ENCODE results near the gene SHF.
A peak's percentile ranks its signal among the peaks of the same experiment; 100 is the strongest.

The SHF gene

DNA sequence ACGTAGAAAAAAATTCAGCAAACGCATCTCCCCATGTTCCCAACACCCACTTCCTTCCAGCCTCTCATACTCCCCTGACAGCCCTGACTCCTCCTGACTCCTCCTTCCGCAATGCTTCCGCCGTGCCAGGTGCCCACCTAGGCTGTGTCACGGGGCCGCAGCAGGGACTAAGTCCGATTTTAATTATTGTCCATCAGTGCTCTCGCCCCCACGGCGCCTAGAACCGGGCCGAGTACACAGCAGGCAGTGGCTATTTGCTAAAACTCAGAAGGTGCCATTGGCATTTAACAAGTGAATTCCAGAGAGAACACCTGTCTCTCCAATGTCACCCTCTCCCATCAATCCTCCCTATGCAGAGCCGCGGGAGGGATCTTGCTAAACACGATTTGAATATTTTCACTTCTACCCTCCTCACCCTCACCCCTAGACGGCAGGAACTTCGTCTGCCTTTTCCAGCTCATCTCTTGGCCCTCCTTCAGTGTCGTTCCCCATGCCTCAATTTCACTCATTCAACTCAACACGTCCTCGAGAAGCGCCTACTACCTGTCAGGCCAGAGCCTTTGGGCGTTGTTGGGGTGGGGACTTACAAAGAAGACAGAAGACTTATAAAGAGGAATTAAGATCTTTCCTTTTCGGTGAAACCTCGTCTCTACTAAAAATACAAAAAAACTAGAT, 11.5 kb upstream of the SHF start:
- peak; percentile 41 for DNase-seq

GRCh38 chr15:45198337-45199135, 10.8 kb upstream of the SHF start:
- peak; percentile 88 for DNase-seq

- no peak for DNase-seq
These were observed 9.7 kb upstream of the SHF start for GRCh38 chr15:45197512-45197911.

GRCh38 chr15:45187578-45187893, 230 bp downstream of the SHF start:
- no peak for DNase-seq

DNA sequence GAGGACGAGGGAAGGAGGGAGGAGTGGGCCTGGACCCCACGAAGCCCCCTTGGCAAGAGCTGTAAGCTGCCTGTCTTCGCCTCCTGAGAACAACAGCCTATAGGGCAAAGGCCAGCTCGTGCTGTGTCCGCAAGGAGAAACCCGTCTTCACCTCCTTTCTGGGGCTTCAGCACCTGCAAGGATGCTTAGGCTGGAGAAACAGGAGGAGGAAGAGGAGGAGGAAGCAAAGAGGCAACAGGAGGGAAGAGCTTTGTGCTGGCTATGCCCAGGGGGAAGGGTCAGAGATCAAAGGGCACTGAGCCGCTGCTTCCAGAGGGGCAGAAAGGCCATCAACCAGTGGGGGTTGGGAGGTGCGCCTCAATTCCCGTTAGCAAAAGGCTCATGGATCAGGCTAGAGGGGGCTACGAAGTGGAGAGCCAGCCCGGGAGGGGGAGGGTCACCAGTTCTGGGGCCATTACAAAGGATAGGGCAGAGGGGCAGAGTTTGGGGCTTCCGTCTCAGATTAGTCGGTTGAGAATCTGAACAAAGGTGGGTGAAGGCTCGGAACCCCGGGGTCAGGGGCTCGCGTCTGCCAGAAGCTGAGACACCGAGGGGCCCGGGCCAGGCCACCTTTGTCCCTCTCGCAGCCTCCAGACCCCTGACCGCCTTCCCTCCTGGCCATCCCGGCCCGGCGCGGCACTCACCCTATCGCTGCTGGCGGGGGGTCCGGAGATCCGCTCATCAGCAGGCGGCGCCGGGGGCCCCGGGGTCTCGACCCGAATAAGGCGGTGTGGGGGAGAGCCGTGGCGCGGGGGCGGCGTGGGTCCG, 792 bp downstream of the SHF start:
- DNase-seq, result no peak

- DNase-seq, result no peak
These were observed 1.6 kb downstream of the SHF start for GRCh38 chr15:45185903-45186770.

DNA sequence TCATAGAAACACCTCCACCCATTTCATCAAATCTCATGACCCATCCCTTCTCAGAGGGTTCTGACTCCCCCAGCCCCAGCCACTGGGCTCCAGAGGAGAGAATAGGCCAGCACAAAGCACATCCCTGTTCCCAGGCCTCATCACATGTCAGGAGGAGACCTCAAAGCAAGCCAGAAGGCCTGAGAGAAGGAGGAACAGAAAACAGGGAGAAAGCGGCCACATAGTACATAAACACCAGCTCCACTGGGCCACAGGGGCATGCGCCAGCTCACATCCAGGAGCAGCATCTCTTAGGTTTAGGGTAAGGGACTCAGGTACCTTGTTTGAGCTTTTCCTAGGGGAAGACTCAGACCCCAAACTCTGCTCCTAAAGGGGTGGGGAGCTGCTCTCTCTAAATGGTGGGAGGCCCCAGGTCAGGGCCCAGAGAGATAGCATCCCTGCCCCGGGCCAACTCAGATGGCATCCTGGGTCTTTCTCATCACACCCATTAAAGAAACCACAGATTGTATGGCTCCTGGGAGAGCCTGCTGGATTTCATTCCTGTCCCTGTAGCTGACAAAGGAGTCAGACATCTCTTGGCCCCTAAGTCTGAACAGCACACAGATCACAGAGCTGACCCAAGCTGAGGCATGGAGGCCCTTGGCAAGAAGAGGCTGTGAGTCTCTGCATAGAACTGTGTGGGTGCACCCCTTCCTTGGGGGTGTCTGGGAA, 2.5 kb downstream of the SHF start:
- no peak for DNase-seq

- no peak for DNase-seq
These were observed 3.2 kb downstream of the SHF start for GRCh38 chr15:45184562-45185041.

DNA sequence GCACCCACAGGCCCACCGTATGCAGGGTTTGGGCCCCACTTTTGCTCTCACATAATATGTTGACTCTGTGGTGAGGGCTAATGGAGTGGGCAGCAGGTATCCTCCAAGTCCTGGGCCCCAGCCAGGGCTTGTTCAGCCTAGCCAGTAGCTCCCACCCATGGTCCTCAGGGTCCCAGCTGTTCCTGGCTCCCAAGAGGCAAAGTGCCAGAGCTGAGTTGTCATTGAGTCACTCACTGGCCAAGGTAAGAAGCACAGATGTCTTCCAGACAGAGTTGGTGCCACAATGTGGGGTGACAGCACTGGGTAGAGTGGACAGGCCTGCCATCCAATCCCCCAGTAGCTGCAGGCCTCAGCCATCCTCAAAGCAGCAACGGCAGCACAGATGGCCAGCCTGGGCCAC, 4.3 kb downstream of the SHF start:
- DNase-seq, result no peak

- no peak for DNase-seq
These were observed 4.8 kb downstream of the SHF start for GRCh38 chr15:45182996-45183395.

- DNase-seq, result no peak
These were observed 6.1 kb downstream of the SHF start for GRCh38 chr15:45181491-45182285.

DNA sequence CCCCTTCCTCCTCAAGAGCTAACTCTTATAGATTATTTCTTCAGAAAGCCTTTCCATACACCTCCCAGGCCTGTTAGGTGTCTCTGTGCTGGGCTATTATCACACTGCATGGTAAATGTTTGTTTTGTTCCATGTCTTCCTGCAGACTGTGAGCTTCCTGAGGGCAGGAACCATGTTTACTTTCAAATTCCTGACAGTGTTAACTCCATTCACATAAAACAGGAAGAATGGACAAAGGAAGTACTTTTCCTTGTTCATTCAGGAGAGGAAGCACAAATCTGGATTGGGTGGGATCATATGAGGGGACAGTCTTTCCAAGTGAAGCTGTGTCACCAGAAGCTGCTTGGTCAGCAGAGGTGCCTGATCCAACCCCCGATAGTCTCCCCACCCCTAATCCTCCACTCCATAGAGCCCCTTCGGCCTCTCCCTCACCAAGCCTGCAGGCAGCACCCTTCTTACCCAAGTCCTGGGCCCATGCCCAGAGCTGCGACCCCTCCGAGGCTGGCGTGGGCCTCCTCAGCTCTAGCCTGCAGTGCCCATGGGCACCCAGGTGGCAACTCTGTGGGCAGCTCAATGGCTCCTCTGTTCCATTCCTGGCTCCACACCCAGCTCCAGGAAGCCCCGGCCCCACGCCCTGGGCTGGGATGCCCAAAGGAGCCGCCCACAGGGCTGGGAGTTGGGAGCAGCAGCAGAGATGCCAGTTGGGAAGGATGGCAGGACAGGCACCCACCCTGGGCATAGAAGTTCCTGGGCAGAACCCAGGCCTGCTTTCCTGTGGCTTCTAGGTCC, 6.9 kb downstream of the SHF start:
- DNase-seq, result no peak

- no peak for DNase-seq
These were observed 7.6 kb downstream of the SHF start for GRCh38 chr15:45180201-45180600.

DNA sequence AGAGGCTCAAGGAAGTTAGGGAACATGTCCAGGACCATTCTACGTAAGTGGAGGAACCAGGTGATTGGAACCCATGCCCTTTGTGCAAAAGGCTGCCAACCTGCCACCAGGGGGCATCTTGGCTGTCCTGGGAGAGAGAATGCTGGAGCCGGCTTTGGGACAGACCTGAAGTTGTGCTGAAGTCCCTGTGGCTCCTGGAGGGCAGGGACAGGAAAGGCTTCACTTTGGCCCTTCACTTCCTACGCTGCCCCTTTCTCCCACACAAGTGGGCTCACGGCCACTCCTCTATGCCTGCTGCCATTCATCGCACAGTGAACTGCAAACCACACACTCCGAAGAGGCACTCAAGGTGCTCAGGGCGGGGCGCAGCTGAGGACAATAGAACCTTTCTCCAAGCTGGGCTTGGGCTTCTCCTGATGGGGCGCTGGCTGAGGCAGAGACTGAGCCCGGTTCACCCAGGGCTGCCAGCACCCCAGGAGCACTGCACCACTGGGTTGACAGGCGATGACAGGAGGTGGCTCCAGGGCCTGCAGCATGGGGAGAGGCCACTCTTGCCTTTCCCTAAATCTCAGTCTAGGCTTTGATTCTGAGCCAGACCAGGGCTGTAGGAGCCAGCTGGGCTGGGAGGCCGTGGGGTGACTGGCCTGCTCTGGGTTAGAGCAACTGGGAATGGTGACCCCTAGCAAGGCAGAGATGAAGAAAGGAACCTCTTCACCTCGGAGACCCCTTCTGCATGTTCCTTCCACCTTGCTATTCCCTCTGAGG, 8.4 kb downstream of the SHF start:
- peak; percentile 54 for DNase-seq

GRCh38 chr15:45177285-45177684, 10.5 kb downstream of the SHF start:
- no peak for DNase-seq

DNA sequence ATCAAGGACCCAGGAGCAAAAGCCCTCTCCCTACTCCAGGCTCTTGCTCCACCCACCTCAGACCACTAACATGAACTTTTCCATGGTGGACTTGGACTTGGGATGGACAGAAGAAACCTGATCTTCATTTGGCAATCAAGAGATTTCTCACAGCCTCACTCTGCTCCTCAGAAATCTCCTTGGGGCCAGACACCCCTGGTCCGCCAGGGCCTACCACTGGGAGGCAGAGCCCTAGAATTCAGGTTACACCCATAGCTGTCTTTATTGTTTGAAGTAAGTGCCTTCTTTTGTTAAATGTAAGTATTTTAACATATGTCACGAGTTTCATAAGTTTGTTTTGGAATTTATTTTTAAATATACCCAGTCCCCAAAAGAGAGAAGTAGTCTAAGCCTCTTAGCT, 13.2 kb downstream of the SHF start:
- no peak for DNase-seq

DNA sequence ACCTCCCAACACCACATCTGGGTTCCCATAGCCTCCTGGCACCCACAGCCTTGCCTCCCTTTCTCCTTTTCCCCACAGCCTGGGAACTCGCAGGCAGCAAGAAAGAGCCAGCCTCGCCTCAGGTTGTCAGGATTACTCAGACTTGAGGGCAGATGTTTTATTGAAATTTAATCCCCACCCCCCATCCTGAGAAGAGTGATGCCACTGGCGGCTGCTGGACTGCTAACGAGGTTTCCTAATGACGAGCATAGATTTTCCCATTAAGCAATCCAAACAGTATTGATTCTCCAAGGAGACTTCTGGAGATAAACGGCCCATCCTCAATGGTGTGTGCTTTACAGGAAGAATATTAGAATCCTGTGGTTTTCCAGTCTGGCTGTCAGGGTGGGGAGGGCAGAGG, 13.7 kb downstream of the SHF start:
- no peak for DNase-seq

DNA sequence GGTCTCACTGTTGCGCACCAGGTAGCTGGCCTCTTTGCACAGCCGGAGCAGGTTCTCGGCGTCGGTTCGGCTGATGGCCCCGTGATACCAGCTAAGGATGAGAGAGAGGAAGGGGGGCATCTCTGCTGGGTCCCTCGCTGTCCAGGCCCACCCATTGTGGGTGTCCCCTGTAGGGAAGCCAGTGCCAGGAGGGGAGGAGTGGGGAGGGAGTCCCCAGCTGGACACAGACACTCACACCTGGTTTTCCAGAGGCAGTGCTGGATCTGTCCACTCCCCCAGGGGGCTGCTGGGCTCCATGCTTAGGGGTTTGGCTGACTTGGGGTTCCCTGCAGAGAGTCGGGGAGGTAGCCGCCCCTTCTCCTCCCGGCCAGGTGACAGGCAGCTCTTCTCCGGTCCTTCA, 15.9 kb downstream of the SHF start:
- DNase-seq, result no peak
